Skeletal muscle satellite cell (primary cell): ENCODE results near the gene SLC38A9. TPM values are rescaled to one million over a fixed set of nuclear protein-coding genes. Genes with fewer than 3 reads are reported as not detected.

ENCODE experiments used
- small RNA-seq: library from RNA; depleted of rRNA; stranded (forward); fragments of <200 nt; gene quantifications from one replicate; pipeline ENCODE3, GENCODE V24; 2012

The SLC38A9 gene

Small RNA genes lying within 50 kb of the gene (small RNA-seq; reads per million reads assigned to genes)
- not detected for gene AC016632.1
